Activated CD8-positive, alpha-beta T cell treated with anti-CD3 and anti-CD28 coated beads, Interleukin-2, amount 10 ng/mL, durations not matched to agents 7 days and 5 days (primary cell): ENCODE measurements around the gene ERVH48-1. TPM values are rescaled to one million over a fixed set of nuclear protein-coding genes. Genes with fewer than 3 reads are reported as not detected.
A peak's percentile ranks its signal among the peaks of the same experiment; 100 is the strongest.
"Not testable (repeated sequence)": the region's sequence is repeated elsewhere in the genome, so short reads cannot be mapped to it uniquely, and the experiment has no call there.

Experiments
- ATAC-seq: fragments of 150-1000 bp; cut with Tn5 transposase; one replicate; pipeline ENCODE4 v1.10.0; 2021; ENCODE audit warnings: moderate library complexity
- CTCF ChIA-PET: fragments of 350-600 bp; sonication (Branson Sonifier 250); formaldehyde crosslinking; loops from one replicate; lab custom pipeline; 2021; ENCODE audit warnings: antibody characterized with exemption; lab: Charles Lee
- POLR2A ChIA-PET: fragments of 350-600 bp; sonication (Branson Sonifier 250); formaldehyde crosslinking; loops from one replicate; lab custom pipeline; 2021; ENCODE audit warnings: antibody characterized with exemption; lab: Charles Lee
- DNase-seq: peaks from one replicate; pipeline ENCODE4 v3.0.0-alpha.2; 2020
- H3K27ac Mint-ChIP-seq: one replicate; pipeline ENCODE4 v1.8.0; 2021; ENCODE audit warnings: mild to moderate bottlenecking, mixed read lengths
- H3K27me3 Mint-ChIP-seq: one replicate; pipeline ENCODE4 v1.8.0; 2021; ENCODE audit warnings: low read depth, mixed read lengths
- H3K36me3 Mint-ChIP-seq: one replicate; pipeline ENCODE4 v1.8.0; 2021; ENCODE audit warnings: low read depth, mixed read lengths
- H3K4me1 Mint-ChIP-seq: one replicate; pipeline ENCODE4 v1.8.0; 2021; ENCODE audit warnings: low read depth, mixed read lengths
- H3K4me3 Mint-ChIP-seq: one replicate; pipeline ENCODE4 v1.8.0; 2021; ENCODE audit warnings: mild to moderate bottlenecking, mixed read lengths
- H3K9me3 Mint-ChIP-seq: one replicate; pipeline ENCODE4 v1.8.0; 2022; ENCODE audit warnings: mixed read lengths; ENCODE audit not compliant: insufficient read depth
- total RNA-seq, 2 experiments: library from RNA; stranded (reverse); gene quantifications; one replicate each; pipeline ENCODE4 v1.2.3, GENCODE V29; 2021

ERVH48-1 gene
- total RNA-seq, 2 experiments from 2014 or later = 0.13 TPM; not detected in 1

GRCh38 chr21:42962380-42963007 lies 37.1 kb upstream of the ERVH48-1 start:
- no peak overlapping the region for H3K27ac Mint-ChIP-seq
- H3K9me3 Mint-ChIP-seq = no peaks in the 10 kb centered on the region
- no peaks in the 10 kb centered on the region for H3K36me3 Mint-ChIP-seq
- CTCF ChIA-PET = no interaction called here
- H3K4me3 Mint-ChIP-seq = no peak overlapping the region
- H3K27me3 Mint-ChIP-seq = no peaks in the 10 kb centered on the region
- ATAC-seq (no peak), DNase-seq (no peak)
- POLR2A ChIA-PET = interaction anchor here (0.6 to 0.7 kb wide), 2 partner anchors 50 to 1651 kb away, joined by 3 read pairs; no protein-coding TSS in a partner anchor
- H3K4me1 Mint-ChIP-seq = no peaks in the 10 kb centered on the region

GRCh38 chr21:42959728-42960127 lies 34.3 kb upstream of the ERVH48-1 start:
- Mint-ChIP-seq H3K27me3 (no peaks in the 10 kb centered on the region), H3K4me3 (no peak overlapping the region), H3K4me1 (no peaks in the 10 kb centered on the region), H3K9me3 (no peaks in the 10 kb centered on the region), H3K27ac (no peak overlapping the region), H3K36me3 (no peaks in the 10 kb centered on the region)
- CTCF ChIA-PET = no interaction called here
- POLR2A ChIA-PET = no interaction called here
- DNase-seq (no peak), ATAC-seq (no peak)

DNA sequence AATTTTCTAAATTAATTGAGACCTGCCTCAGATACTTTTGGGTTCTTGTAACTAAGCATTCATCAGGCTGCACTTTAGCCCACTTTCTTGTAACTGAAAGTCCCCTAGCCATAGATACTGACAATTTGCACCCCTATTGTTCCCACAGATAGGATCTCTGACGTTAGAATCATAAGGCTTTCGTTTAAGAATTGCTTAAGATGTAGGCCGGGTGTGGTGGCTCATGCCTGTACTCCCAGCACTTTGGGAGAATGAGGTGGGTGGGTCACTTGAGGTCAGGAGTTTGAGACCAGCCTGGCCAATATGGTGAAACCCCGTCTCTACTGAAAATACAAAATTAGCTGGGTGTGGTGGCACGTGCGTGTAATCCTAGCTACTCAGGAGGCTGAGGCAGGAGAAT lies 32.7 kb upstream of the ERVH48-1 start:
- H3K4me1 Mint-ChIP-seq, H3K27me3 Mint-ChIP-seq, CTCF ChIA-PET: not testable (repeated sequence)

GRCh38 chr21:42956824-42957630 lies 31.6 kb upstream of the ERVH48-1 start:
- ChIA-PET POLR2A (no interaction called here), CTCF (no interaction called here)
- H3K27me3 Mint-ChIP-seq = no peaks in the 10 kb centered on the region
- peak; percentile 97 for ATAC-seq
- H3K9me3 Mint-ChIP-seq = no peaks in the 10 kb centered on the region
- H3K4me3 Mint-ChIP-seq = no peak overlapping the region
- H3K36me3 Mint-ChIP-seq = no peaks in the 10 kb centered on the region
- DNase-seq = no peak
- no peak overlapping the region for H3K27ac Mint-ChIP-seq
- no peaks in the 10 kb centered on the region for H3K4me1 Mint-ChIP-seq

More for the DNA sequence above, 32.7 kb upstream of the ERVH48-1 start:
- H3K4me3 Mint-ChIP-seq, H3K9me3 Mint-ChIP-seq, DNase-seq, H3K36me3 Mint-ChIP-seq, H3K27ac Mint-ChIP-seq, ATAC-seq, POLR2A ChIA-PET: not testable (repeated sequence)

DNA sequence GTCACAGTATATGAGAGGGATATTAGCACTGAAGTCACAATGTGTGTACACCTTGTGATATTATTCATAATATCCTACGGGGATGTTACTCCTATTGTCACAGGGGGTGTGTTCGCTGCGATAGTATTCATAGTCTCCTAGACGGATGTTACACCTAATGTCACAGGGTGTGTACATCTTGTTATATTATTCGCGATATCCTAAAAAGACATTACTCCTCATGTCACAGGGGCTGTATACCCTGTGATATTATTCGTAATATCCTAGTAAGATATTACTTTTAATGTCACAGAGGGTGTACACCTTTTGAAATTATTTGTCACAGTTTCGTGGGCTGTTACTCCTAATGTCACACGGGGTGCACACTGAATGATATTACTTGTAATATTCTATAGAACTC lies 25.8 kb upstream of the ERVH48-1 start:
- DNase-seq, H3K9me3 Mint-ChIP-seq, ATAC-seq, CTCF ChIA-PET, POLR2A ChIA-PET, H3K36me3 Mint-ChIP-seq, H3K27ac Mint-ChIP-seq, H3K4me1 Mint-ChIP-seq, H3K4me3 Mint-ChIP-seq, H3K27me3 Mint-ChIP-seq: not testable (repeated sequence)

DNA sequence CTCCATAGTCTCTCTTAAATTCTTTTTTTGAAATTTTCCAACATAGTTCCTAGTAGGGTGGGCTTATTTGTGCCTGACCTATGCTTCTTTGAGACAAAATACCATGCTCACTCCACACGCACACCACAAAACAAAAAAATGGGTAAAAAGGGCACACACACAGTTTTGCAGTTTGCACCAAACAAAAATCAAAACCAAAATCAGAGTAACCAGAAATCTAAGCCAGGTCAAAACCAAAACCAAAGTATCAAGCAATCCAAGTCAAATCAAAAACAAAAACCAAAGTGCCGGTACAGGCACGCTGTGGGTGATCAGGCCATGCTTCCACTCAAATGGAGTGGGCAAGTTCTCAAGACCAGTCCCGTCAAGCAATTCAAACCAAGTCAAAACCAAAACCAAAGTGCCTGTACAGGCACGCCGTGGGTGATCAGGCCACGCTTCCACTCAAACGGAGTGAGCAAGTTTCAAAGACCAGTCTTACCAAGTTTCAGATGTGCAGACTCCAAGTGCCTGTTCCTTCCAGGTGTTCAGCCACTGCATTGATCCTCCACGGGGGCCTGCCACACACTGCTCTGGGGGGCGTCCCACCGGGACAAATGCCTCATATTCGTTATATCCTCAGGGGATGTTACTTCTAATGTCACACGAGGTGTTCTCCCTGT lies 23.8 kb upstream of the ERVH48-1 start:
- DNase-seq, H3K36me3 Mint-ChIP-seq, H3K27ac Mint-ChIP-seq, H3K27me3 Mint-ChIP-seq, H3K4me1 Mint-ChIP-seq, CTCF ChIA-PET, ATAC-seq, H3K9me3 Mint-ChIP-seq, POLR2A ChIA-PET, H3K4me3 Mint-ChIP-seq: not testable (repeated sequence)

- no peak overlapping the region for H3K27ac Mint-ChIP-seq
- ATAC-seq (no peak), DNase-seq (no peak)
- no peak overlapping the region for H3K4me3 Mint-ChIP-seq
- H3K9me3 Mint-ChIP-seq = no peaks in the 10 kb centered on the region
- H3K36me3 Mint-ChIP-seq = no peaks in the 10 kb centered on the region
- no peaks in the 10 kb centered on the region for H3K4me1 Mint-ChIP-seq
- POLR2A ChIA-PET = no interaction called here
- H3K27me3 Mint-ChIP-seq = peaks cover 3% of the 10 kb centered on the region
- CTCF ChIA-PET = no interaction called here
These were observed 16.8 kb upstream of the ERVH48-1 start for GRCh38 chr21:42942244-42942643.

DNA sequence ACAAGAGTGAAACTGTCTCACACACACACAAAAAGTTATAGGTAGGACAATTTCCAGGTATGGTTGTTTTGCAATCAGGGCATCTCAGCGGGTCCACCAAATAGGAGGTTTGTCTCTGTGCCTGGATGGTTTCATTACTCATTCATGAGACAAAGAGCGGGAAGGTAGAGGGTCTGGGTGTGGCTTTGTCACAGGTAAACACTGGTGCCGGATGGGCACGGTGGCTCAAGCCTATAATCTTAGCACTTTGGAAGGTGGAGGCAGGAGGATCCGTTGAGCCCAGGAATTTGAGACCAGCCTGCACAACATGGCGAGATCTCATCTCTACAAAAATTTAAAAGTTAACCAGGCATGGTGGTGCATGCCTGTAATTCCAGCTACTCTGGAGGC lies 16.3 kb upstream of the ERVH48-1 start:
- POLR2A ChIA-PET = no interaction called here
- ATAC-seq = no peak

GRCh38 chr21:42939582-42940413 lies 14.4 kb upstream of the ERVH48-1 start:
- no peak for ATAC-seq
- DNase-seq = no peak
- CTCF ChIA-PET = no interaction called here
- no peak overlapping the region for H3K27ac Mint-ChIP-seq
- no peaks in the 10 kb centered on the region for H3K36me3 Mint-ChIP-seq
- H3K4me3 Mint-ChIP-seq = no peak overlapping the region
- H3K9me3 Mint-ChIP-seq = no peaks in the 10 kb centered on the region
- H3K4me1 Mint-ChIP-seq = no peaks in the 10 kb centered on the region
- H3K27me3 Mint-ChIP-seq = peaks cover 3% of the 10 kb centered on the region
- POLR2A ChIA-PET = no interaction called here

More for the DNA sequence above, 16.3 kb upstream of the ERVH48-1 start:
- CTCF ChIA-PET = no interaction called here
- no peak overlapping the region for H3K4me3 Mint-ChIP-seq
- H3K27me3 Mint-ChIP-seq = peaks cover 3% of the 10 kb centered on the region
- no peaks in the 10 kb centered on the region for H3K4me1 Mint-ChIP-seq
- no peak overlapping the region for H3K27ac Mint-ChIP-seq
- no peaks in the 10 kb centered on the region for H3K36me3 Mint-ChIP-seq
- no peaks in the 10 kb centered on the region for H3K9me3 Mint-ChIP-seq
- DNase-seq = no peak

DNA sequence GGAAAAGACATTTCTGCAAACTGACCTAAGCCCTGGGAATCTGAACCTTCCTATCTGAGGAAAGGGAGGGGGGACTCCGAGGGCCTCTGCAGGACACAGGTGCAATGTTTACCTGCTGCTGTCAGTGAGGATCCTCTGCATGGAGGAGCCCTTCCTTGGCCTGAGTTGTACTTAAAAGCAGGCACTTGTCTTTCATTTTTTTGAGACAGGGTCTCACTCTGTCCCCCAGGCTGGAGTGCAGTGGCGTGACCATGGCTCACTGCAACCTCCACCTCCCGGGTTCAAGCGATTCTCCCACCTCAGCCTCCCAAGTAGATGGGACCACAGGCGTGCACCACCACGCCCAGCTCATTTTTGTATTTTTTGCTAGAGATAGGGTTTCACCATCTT lies 13.2 kb upstream of the ERVH48-1 start:
- ATAC-seq, H3K27me3 Mint-ChIP-seq, H3K9me3 Mint-ChIP-seq, CTCF ChIA-PET, POLR2A ChIA-PET, H3K4me1 Mint-ChIP-seq, H3K27ac Mint-ChIP-seq, H3K4me3 Mint-ChIP-seq, H3K36me3 Mint-ChIP-seq, DNase-seq: not testable (repeated sequence)

DNA sequence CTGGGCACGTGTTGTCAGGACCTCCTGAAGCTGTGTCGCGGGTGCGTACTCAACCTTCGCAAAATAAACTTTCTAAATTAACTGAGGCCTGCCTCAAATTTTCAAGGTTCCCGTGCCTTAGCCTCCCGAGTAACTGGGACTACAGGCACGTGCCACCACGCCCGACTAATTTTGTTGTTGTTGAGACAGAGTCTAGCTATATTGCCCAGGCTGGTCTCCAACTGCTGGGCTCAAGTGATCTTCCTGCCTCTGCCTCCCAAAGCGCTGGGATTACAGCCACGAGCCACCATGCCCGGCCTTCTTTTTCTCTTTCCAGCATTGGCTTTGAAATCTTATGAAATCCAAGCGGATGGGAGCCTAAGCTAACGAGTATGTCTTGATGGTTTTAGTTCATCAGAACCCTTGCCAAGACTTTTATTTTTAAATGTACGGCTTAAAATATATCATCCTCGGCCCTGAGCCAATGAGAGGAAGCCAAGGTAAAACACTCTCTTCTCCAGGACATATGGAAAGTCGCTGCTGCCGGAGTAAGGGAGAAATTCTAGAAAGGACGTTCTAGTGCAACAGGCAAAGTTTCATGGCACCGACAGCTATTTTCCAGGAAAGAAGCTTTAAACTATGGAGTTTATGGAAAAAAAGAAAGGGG lies 12.7 kb upstream of the ERVH48-1 start:
- ChIA-PET POLR2A (no interaction called here), CTCF (no interaction called here)
- Mint-ChIP-seq H3K4me3 (no peak overlapping the region), H3K27me3 (peaks cover 3% of the 10 kb centered on the region), H3K27ac (no peak overlapping the region), H3K36me3 (no peaks in the 10 kb centered on the region), H3K9me3 (no peaks in the 10 kb centered on the region), H3K4me1 (no peaks in the 10 kb centered on the region)
- no peak for ATAC-seq
- no peak for DNase-seq
